HepG2 (cell line): ENCODE data around the gene FLAD1. TPM values are rescaled to one million over a fixed set of nuclear protein-coding genes. Genes with fewer than 3 reads are reported as not detected.

Experiments
- ATAC-seq: fragments of 200-7000 bp; cut with Tn5 transposase; 3 replicates; pipeline ENCODE4 v1.9.1; 2020; ENCODE audit warnings: mild to moderate bottlenecking, moderate library complexity
- BruUV-seq: library from RNA; stranded (reverse); fragments of 400-500 nt; replicated peaks from 2 replicates; lab custom pipeline; 2021; lab: Mats Ljungman, UMichigan
- CTCF ChIA-PET: fragments of 300-600 bp; formaldehyde crosslinking; extraction: SDS; loops from one replicate; lab custom pipeline; 2021; ENCODE audit warnings: low total read pairs, inconsistent platforms, low intra/inter-chr PET ratio; lab: Yijun Ruan, JAX
- POLR2A ChIA-PET: fragments of 350-600 bp; sonication (Branson Sonifier 250); formaldehyde crosslinking; loops from one replicate; lab custom pipeline; 2020; ENCODE audit warnings: antibody characterized with exemption, inconsistent platforms; lab: Yijun Ruan, JAX
- DNase-seq: peaks from one replicate; pipeline ENCODE4 v3.0.0-alpha.2; 2015; ENCODE audit warnings: low spot score
- FAIRE-seq: peaks from 3 replicates; lab custom pipeline; 2011; peaks lifted over from hg19 to GRCh38; lab: Jason Lieb, UNC
- H2AFZ ChIP-seq: one replicate; pipeline ENCODE4 v1.6.1; 2011; ENCODE audit warnings: low read length, inconsistent platforms
- H3K27ac ChIP-seq: fragments of 300-600 bp; 3 replicates; pipeline ENCODE4 v1.8.0; 2011; ENCODE audit warnings: mixed run types, mild to moderate bottlenecking, mixed read lengths, low read length, inconsistent platforms; ENCODE audit not compliant: insufficient read depth; ENCODE audit errors: extremely low read length
- H3K27me3 ChIP-seq, 2 experiments: fragments of 200-600 bp in 1 of 2; 2 replicates in 1 of 2; 3 replicates in 1 of 2; pipeline versions ENCODE4 v1.6.0 to v1.8.0; 2011; ENCODE audit warnings: low read length in 2 of 2, mild to moderate bottlenecking in 2 of 2, moderate library complexity in 2 of 2, inconsistent platforms in 1 of 2; ENCODE audit not compliant: insufficient read depth in 2 of 2, control insufficient read depth in 1 of 2
- H3K36me3 ChIP-seq, 2 experiments: fragments of 200-600 bp in 1 of 2; replicated peaks in 1 of 2; 2 replicates in 1 of 2; 3 replicates in 1 of 2; pipeline versions ENCODE4 v1.5.1 to v1.8.0; 2011; ENCODE audit warnings: low read length in 2 of 2, inconsistent platforms in 1 of 2; ENCODE audit not compliant: insufficient read depth in 2 of 2, control insufficient read depth in 1 of 2
- H3K4me1 ChIP-seq: 2 replicates; pipeline ENCODE4 v1.5.1; 2012; ENCODE audit warnings: low read length, inconsistent platforms; ENCODE audit not compliant: insufficient read depth
- H3K4me2 ChIP-seq: 2 replicates; pipeline ENCODE4 v1.6.0; 2011; ENCODE audit warnings: low read depth, low read length, inconsistent platforms
- H3K4me3 ChIP-seq, 3 experiments: fragments of 200-600 bp in 1 of 3; sonication (generic), shearing (Covaris generic) in 1 of 3; replicated peaks in 1 of 3; 2 replicates each; pipeline ENCODE4 v1.5.1; 2011 to 2016; ENCODE audit warnings: low read length in 3 of 3, inconsistent platforms in 2 of 3, low read depth in 2 of 3, mild to moderate bottlenecking in 2 of 3, control low read depth in 1 of 3, mixed read lengths in 1 of 3; ENCODE audit not compliant: insufficient read depth in 1 of 3
- H3K79me2 ChIP-seq: one replicate; pipeline ENCODE4 v1.6.1; 2011; ENCODE audit warnings: low read length, inconsistent platforms; ENCODE audit not compliant: insufficient read depth
- H3K9ac ChIP-seq: 2 replicates; pipeline ENCODE4 v1.6.0; 2011; ENCODE audit warnings: mild to moderate bottlenecking, low read depth, low read length, inconsistent platforms; ENCODE audit not compliant: insufficient read depth
- H3K9me3 ChIP-seq: 2 replicates; pipeline ENCODE4 v1.5.1; 2012; ENCODE audit warnings: mild to moderate bottlenecking, low read length
- H4K20me1 ChIP-seq: 2 replicates; pipeline ENCODE4 v1.6.0; 2011; ENCODE audit warnings: inconsistent platforms, mild to moderate bottlenecking, low read length, moderate library complexity; ENCODE audit not compliant: insufficient read depth
- HES4 ChIP-seq: sonication (generic); formaldehyde crosslinking; IDR thresholded peaks from 2 replicates; pipeline ENCODE4 v1.9.0; 2021; ENCODE audit warnings: mild to moderate bottlenecking, missing genetic modification reagents, borderline replicate concordance
- JDP2 ChIP-seq: sonication (generic); formaldehyde crosslinking; IDR thresholded peaks from 2 replicates; pipeline ENCODE4 v1.8.1; 2022; ENCODE audit warnings: missing genetic modification reagents, borderline replicate concordance
- NCOA5 ChIP-seq: sonication (generic); formaldehyde crosslinking; IDR thresholded peaks from 2 replicates; pipeline ENCODE4 v1.4.0; 2020; ENCODE audit warnings: missing genetic modification reagents
- POLR2AphosphoS2 ChIP-seq: IDR thresholded peaks from 2 replicates; pipeline ENCODE4 v1.6.1; 2011; ENCODE audit warnings: low read depth, low read length, improper control_type of control experiment
- SP2 ChIP-seq: sonication (generic); formaldehyde crosslinking; IDR thresholded peaks from 2 replicates; pipeline ENCODE4 v1.5.1; 2020; ENCODE audit warnings: mild to moderate bottlenecking, missing genetic modification reagents
- SSRP1 ChIP-seq: IDR thresholded peaks from 2 replicates; pipeline ENCODE4 v1.6.1; 2016; ENCODE audit warnings: control low read depth
- ZNF101 ChIP-seq: sonication (generic); formaldehyde crosslinking; IDR thresholded peaks from 2 replicates; pipeline ENCODE4 v1.4.0; 2020; ENCODE audit warnings: mild to moderate bottlenecking, low read depth, missing genetic modification reagents, borderline replicate concordance
- ZNF160 ChIP-seq: sonication (generic); formaldehyde crosslinking; IDR thresholded peaks from 2 replicates; pipeline ENCODE4 v1.8.0; 2022; ENCODE audit warnings: mild to moderate bottlenecking, inconsistent platforms, missing genetic modification reagents
- ZNF292 ChIP-seq: sonication (generic); formaldehyde crosslinking; IDR thresholded peaks from 2 replicates; pipeline ENCODE4 v1.8.1; 2022; ENCODE audit warnings: mild to moderate bottlenecking, low read depth, missing genetic modification reagents, borderline replicate concordance
- WGBS: methylation state at CpG from one replicate; pipeline ENCODE4 v1.1.6; 2017; ENCODE audit warnings: low lambda C conversion rate; 5-methylcytosine and 5-hydroxymethylcytosine counted together
- in situ Hi-C: cut with HindIII; loops from 2 replicates; pipeline ENCODE4 v1.10.0; 2017; ENCODE audit warnings: low pct_unique_long_range_greater_than_20kb; ENCODE audit not compliant: extremely low pct_ligation_motif_present
- intact Hi-C: fragments of 100-400 bp; cut with micrococcal nuclease; formaldehyde crosslinking; loops from one replicate; pipeline ENCODE4 v1.10.0; 2022; ENCODE audit not compliant: unreplicated experiment
- polyA plus RNA-seq, 8 experiments: library from polyadenylated mRNA; depleted of rRNA in 3 of 8; stranded (reverse) in 7 of 8; unstranded in 1 of 8; fragments of >200 nt; fragmentation: Illumina TruSeq in 4 of 8; extraction: Trizol in 4 of 8; gene quantifications; 2 replicates each; pipeline versions ENCODE4 v1.2.1 to v1.2.3, GENCODE V29; 2011 to 2016; ENCODE audit warnings: low read depth in 4 of 8, missing spikeins in 1 of 8, mixed read lengths in 1 of 8; ENCODE audit not compliant: insufficient read depth in 1 of 8
- total RNA-seq, 5 experiments: library from RNA; depleted of rRNA; stranded (reverse); fragments of >200 nt; fragmentation: Illumina TruSeq; extraction: Trizol; gene quantifications; 2 replicates each; pipeline ENCODE4 v1.2.3, GENCODE V29; 2016; ENCODE audit warnings: low read depth in 1 of 5
- TF ChIP-seq, protein P1 (sequence below): sonication (generic); formaldehyde crosslinking; IDR thresholded peaks from 2 replicates; pipeline ENCODE4 v1.4.0; 2020; ENCODE audit warnings: missing genetic modification reagents

FLAD1 gene
- total and polyA plus RNA-seq, 2 of the 13 experiments (the other 11 are each of a cell fraction or from before 2014, with no cell fraction given): 25.9 to 32.8 TPM

DNA sequence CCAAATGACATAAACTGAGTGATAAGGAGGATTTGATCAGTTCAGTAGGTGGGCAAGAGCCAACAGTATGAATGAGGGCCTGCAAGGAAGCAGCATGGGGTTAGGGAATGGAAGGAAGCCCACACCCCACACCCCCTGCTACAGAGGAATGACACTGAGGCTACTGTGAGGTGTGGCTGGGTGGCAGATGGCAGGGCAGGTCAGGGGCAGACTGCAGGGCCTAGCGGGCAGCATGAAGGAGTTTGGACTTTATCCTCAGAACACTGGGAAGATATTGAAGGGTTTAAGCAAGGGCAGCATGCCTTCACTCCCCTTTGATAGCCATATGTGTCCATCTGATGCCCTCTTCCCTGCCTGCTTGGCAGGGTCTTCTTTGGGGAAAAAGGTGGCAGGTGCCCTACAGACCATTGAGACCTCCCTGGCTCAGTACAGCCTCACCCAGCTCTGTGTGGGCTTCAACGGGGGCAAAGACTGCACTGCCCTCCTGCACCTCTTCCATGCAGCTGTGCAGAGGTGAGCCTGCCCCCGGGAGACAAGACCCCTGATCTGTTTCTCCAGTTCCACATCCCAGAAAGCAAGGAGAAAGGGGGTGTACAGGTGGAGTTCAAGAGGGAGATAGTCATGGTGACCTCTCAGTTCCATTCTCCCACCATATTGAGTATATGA is 6.2 kb downstream of the FLAD1 start:
- Histone ChIP-seq H2AFZ (no peak overlapping the region), H3K4me3 (no peak overlapping the region), H3K27me3 (no peaks in the 10 kb centered on the region), H4K20me1 (no peaks in the 10 kb centered on the region), H3K79me2 (peaks cover 4% of the 10 kb centered on the region), H3K4me2 (no peak overlapping the region), H3K9me3 (no peaks in the 10 kb centered on the region), H3K27ac (no peak overlapping the region), H3K9ac (no peak overlapping the region), H3K36me3 (peaks cover 5 to 18% of the 10 kb centered on the region in 2 experiments; a peak in 2 of 5 replicates), H3K4me1 (peaks cover 33% of the 10 kb centered on the region)
- 93% methylated on average over 3 of the region's 3 CpGs for WGBS
- BruUV-seq: no TSS peak
- ChIA-PET CTCF (interaction anchor here (2.1 kb wide), 1 partner anchor 28 kb away, joined by 13 read pairs; no protein-coding TSS in a partner anchor), POLR2A (interaction anchor here (1.7 to 1.8 kb wide), 2 partner anchors 11 to 12 kb away, joined by 5 to 6 read pairs; no protein-coding TSS in a partner anchor)
- FAIRE-seq (no peak), DNase-seq (no peak), ATAC-seq (no peak)
- in situ Hi-C loops: no loop called here
- TF ChIP-seq JDP2 (CRISPR knock-in tag) (no peak), NCOA5 (CRISPR knock-in tag) (no peak), ZNF292 (CRISPR knock-in tag) (no peak), SP2 (CRISPR knock-in tag) (no peak), POLR2AphosphoS2 (no peak), ZNF160 (CRISPR knock-in tag) (no peak), SSRP1 (CRISPR knock-in tag) (no peak), HES4 (CRISPR knock-in tag) (no peak), ZNF101 (no peak)
- TF ChIP-seq, protein P1, sequence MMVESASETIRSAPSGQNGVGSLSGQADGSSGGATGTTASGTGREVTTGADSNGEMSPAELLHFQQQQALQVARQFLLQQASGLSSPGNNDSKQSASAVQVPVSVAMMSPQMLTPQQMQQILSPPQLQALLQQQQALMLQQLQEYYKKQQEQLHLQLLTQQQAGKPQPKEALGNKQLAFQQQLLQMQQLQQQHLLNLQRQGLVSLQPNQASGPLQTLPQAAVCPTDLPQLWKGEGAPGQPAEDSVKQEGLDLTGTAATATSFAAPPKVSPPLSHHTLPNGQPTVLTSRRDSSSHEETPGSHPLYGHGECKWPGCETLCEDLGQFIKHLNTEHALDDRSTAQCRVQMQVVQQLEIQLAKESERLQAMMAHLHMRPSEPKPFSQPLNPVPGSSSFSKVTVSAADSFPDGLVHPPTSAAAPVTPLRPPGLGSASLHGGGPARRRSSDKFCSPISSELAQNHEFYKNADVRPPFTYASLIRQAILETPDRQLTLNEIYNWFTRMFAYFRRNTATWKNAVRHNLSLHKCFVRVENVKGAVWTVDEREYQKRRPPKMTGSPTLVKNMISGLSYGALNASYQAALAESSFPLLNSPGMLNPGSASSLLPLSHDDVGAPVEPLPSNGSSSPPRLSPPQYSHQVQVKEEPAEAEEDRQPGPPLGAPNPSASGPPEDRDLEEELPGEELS (CRISPR knock-in tag): no peak
- intact Hi-C loops: no loop called here
